ENCODE data around the gene AMPD2.

GRCh38 chr1:109609881-109610280 lies 9.8 kb upstream of the AMPD2 start:
- TF ChIP-seq CTCF (optimal IDR thresholded peaks at IDR 0.05 in 1 of 3, IDR thresholded peaks at IDR 0.05 in 1 of 3, conservative IDR thresholded peaks at IDR 0.05 in 1 of 3; ENCODE audit: extremely low read depth in 1 of 3, insufficient read depth in 2 of 3, low read length in 3 of 3) (no peak), EZH2 (IDR thresholded peaks at IDR 0.05; ENCODE audit: low read length) (no peak)
